H1 (cell line): ENCODE results near the gene TKFC. TPM values are rescaled to one million over a fixed set of nuclear protein-coding genes. Genes with fewer than 3 reads are reported as not detected.

Source experiments
- CTCF ChIA-PET: fragments of 300-600 bp; sonication (Branson Sonifier 250); formaldehyde crosslinking; loops from one replicate; lab custom pipeline; 2021; ENCODE audit not compliant: partially characterized antibody; lab: Charles Lee
- POLR2A ChIA-PET: fragments of 300-600 bp; sonication (Branson Sonifier 250); formaldehyde crosslinking; loops from one replicate; lab custom pipeline; 2021; ENCODE audit warnings: inconsistent platforms; ENCODE audit not compliant: partially characterized antibody; lab: Charles Lee
- DNase-seq, 2 experiments: peaks; one replicate each; pipeline versions ENCODE4 v3.0.0 to v3.0.0-alpha.2; 2010 to 2022; ENCODE audit warnings: low spot score in 2 of 2, low read depth in 1 of 2, mixed read lengths in 1 of 2
- FAIRE-seq: peaks from 2 replicates; lab custom pipeline; 2011; peaks lifted over from hg19 to GRCh38; lab: Jason Lieb, UNC
- H2AFZ ChIP-seq: 2 replicates; pipeline ENCODE4 v1.8.1; 2012; ENCODE audit warnings: low read length, inconsistent platforms
- H2AK5ac ChIP-seq: 2 replicates; pipeline ENCODE4 v1.6.1; 2013; ENCODE audit warnings: low read depth, low read length
- H2BK120ac ChIP-seq: replicated peaks from 2 replicates; pipeline ENCODE3; 2013; ENCODE audit warnings: low read depth, low read length, inconsistent platforms
- H2BK12ac ChIP-seq: 2 replicates; pipeline ENCODE4 v1.6.1; 2013; ENCODE audit warnings: low read depth, low read length
- H2BK15ac ChIP-seq: 2 replicates; pipeline ENCODE4 v1.6.1; 2013; ENCODE audit warnings: low read length
- H2BK20ac ChIP-seq: 2 replicates; pipeline ENCODE4 v1.6.1; 2013; ENCODE audit warnings: low read length
- H2BK5ac ChIP-seq: 2 replicates; pipeline ENCODE4 v1.6.1; 2013; ENCODE audit warnings: low read depth, low read length
- H3K14ac ChIP-seq: 2 replicates; pipeline ENCODE4 v1.6.1; 2013; ENCODE audit warnings: inconsistent platforms; ENCODE audit not compliant: insufficient read length
- H3K18ac ChIP-seq: 2 replicates; pipeline ENCODE4 v1.6.1; 2013; ENCODE audit warnings: low read length; ENCODE audit errors: extremely low read depth
- H3K23ac ChIP-seq: 2 replicates; pipeline ENCODE4 v1.6.1; 2013; ENCODE audit warnings: inconsistent platforms; ENCODE audit not compliant: insufficient read length
- H3K23me2 ChIP-seq: 2 replicates; pipeline ENCODE4 v1.6.1; 2013; ENCODE audit warnings: low read depth, low read length
- H3K27ac ChIP-seq: 2 replicates; pipeline ENCODE4 v1.6.1; 2011; ENCODE audit warnings: low read depth, low read length, inconsistent platforms
- H3K27me3 ChIP-seq, 4 experiments: replicated peaks in 1 of 4; 1 replicate in 1 of 4; 2 replicates in 3 of 4; pipeline versions ENCODE4 v1.6.1 to v1.8.1; 2011 to 2013; ENCODE audit warnings: low read length in 3 of 4, mild to moderate bottlenecking in 3 of 4, inconsistent platforms in 2 of 4, mixed read lengths in 2 of 4, moderate library complexity in 1 of 4; ENCODE audit not compliant: control insufficient read depth in 3 of 4, insufficient read depth in 3 of 4; ENCODE audit errors: extremely low read depth in 1 of 4
- H3K36me3 ChIP-seq, 4 experiments: 2 replicates each; pipeline versions ENCODE4 v1.6.1 to v1.8.1; 2011 to 2013; ENCODE audit warnings: mild to moderate bottlenecking in 4 of 4, low read length in 3 of 4, moderate library complexity in 2 of 4, control low read depth in 1 of 4, inconsistent platforms in 1 of 4; ENCODE audit not compliant: insufficient read depth in 4 of 4, control insufficient read depth in 2 of 4
- H3K4ac ChIP-seq: replicated peaks from 2 replicates; pipeline ENCODE3; 2013; ENCODE audit warnings: low read length, low read depth, mixed read lengths, inconsistent platforms; ENCODE audit not compliant: insufficient read length
- H3K4me1 ChIP-seq, 4 experiments: replicated peaks in 1 of 4; 1 replicate in 1 of 4; 2 replicates in 3 of 4; pipeline versions ENCODE4 v1.6.1 to v1.8.1; 2011 to 2013; ENCODE audit warnings: low read length in 3 of 4, inconsistent platforms in 2 of 4, mixed read lengths in 1 of 4; ENCODE audit not compliant: insufficient read depth in 4 of 4, control insufficient read depth in 3 of 4
- H3K4me2 ChIP-seq, 2 experiments: 2 replicates each; pipeline versions ENCODE4 v1.6.1 to v1.8.1; 2011 to 2013; ENCODE audit warnings: low read depth in 2 of 2, low read length in 2 of 2, control low read depth in 1 of 2, inconsistent platforms in 1 of 2, mild to moderate bottlenecking in 1 of 2; ENCODE audit not compliant: insufficient read depth in 1 of 2
- H3K4me3 ChIP-seq, 4 experiments: fragments of 200-600, 300-600 bp in 1 of 4; sonication (generic), shearing (Covaris generic), sonication (Bioruptor Twin) in 1 of 4; 2 replicates each; pipeline versions ENCODE4 v1.5.1 to v1.8.1; 2011 to 2016; ENCODE audit warnings: low read length in 4 of 4, low read depth in 3 of 4, control low read depth in 2 of 4, inconsistent platforms in 2 of 4, mild to moderate bottlenecking in 2 of 4, mixed read lengths in 1 of 4, moderate library complexity in 1 of 4; ENCODE audit not compliant: insufficient read depth in 2 of 4; ENCODE audit errors: extremely low read depth in 1 of 4
- H3K56ac ChIP-seq: replicated peaks from 2 replicates; pipeline ENCODE3; 2013; ENCODE audit warnings: low read depth, mild to moderate bottlenecking, mixed read lengths, low read length, inconsistent platforms; ENCODE audit not compliant: insufficient read length
- H3K79me1 ChIP-seq: 2 replicates; pipeline ENCODE4 v1.6.1; 2013; ENCODE audit warnings: low read depth, low read length, control low read depth
- H3K79me2 ChIP-seq, 2 experiments: 2 replicates each; pipeline versions ENCODE4 v1.6.1 to v1.8.1; 2012 to 2013; ENCODE audit warnings: low read length in 2 of 2, mild to moderate bottlenecking in 2 of 2, inconsistent platforms in 1 of 2; ENCODE audit not compliant: insufficient read depth in 2 of 2, control insufficient read depth in 1 of 2
- H3K9ac ChIP-seq, 4 experiments: replicated peaks in 1 of 4; 1 replicate in 1 of 4; 2 replicates in 3 of 4; pipeline versions ENCODE4 v1.6.1 to v1.8.1; 2011 to 2013; ENCODE audit warnings: low read depth in 3 of 4, low read length in 3 of 4, control low read depth in 2 of 4, mild to moderate bottlenecking in 2 of 4, moderate library complexity in 2 of 4, inconsistent platforms in 1 of 4; ENCODE audit errors: extremely low read depth in 1 of 4
- H3K9me3 ChIP-seq, 2 experiments: 2 replicates each; pipeline versions ENCODE4 v1.6.1 to v1.8.1; 2012 to 2013; ENCODE audit warnings: mild to moderate bottlenecking in 2 of 2, moderate library complexity in 2 of 2, control low read depth in 1 of 2, inconsistent platforms in 1 of 2, low read depth in 1 of 2, low read length in 1 of 2, mixed read lengths in 1 of 2; ENCODE audit not compliant: insufficient read depth in 2 of 2
- H4K20me1 ChIP-seq, 2 experiments: replicated peaks in 1 of 2; 2 replicates each; pipeline versions ENCODE3 to v1.8.1; 2011 to 2013; ENCODE audit warnings: inconsistent platforms in 2 of 2, low read length in 2 of 2, mild to moderate bottlenecking in 1 of 2; ENCODE audit not compliant: insufficient read depth in 2 of 2, control insufficient read depth in 1 of 2
- H4K5ac ChIP-seq: 2 replicates; pipeline ENCODE4 v1.6.1; 2013; ENCODE audit warnings: low read length, low read depth, mixed read lengths, inconsistent platforms; ENCODE audit not compliant: insufficient read length
- H4K8ac ChIP-seq: 2 replicates; pipeline ENCODE4 v1.8.0; 2013; ENCODE audit warnings: mild to moderate bottlenecking, moderate library complexity, low read length, inconsistent platforms; ENCODE audit not compliant: insufficient read depth; ENCODE audit errors: extremely low read depth
- H4K91ac ChIP-seq: replicated peaks from 2 replicates; pipeline ENCODE3; 2013; ENCODE audit warnings: low read length, mixed read lengths, inconsistent platforms; ENCODE audit not compliant: insufficient read length
- EP300 ChIP-seq, 2 experiments: IDR thresholded peaks; 1 replicate in 1 of 2; 2 replicates in 1 of 2; pipeline ENCODE4 v1.6.1; 2011 to 2012; ENCODE audit warnings: low read depth in 2 of 2, low read length in 2 of 2, mild to moderate bottlenecking in 2 of 2, borderline replicate concordance in 1 of 2, inconsistent platforms in 1 of 2, moderate library complexity in 1 of 2
- GABPA ChIP-seq: IDR thresholded peaks from 2 replicates; pipeline ENCODE4 v1.6.1; 2011; ENCODE audit warnings: mild to moderate bottlenecking, low read length, moderate library complexity, borderline replicate concordance; ENCODE audit not compliant: insufficient read depth
- HDAC6 ChIP-seq: IDR thresholded peaks from one replicate; pipeline ENCODE4 v1.7.1; 2012; ENCODE audit warnings: low read depth, mild to moderate bottlenecking, inconsistent platforms, low read length, moderate library complexity
- PHF8 ChIP-seq: fragments of 200-600 bp; sonication (generic); conservative IDR thresholded peaks from 2 replicates; pipeline ENCODE4 v1.7.1; 2012; ENCODE audit warnings: low read depth, mild to moderate bottlenecking, inconsistent platforms, low read length, moderate library complexity
- RFX5 ChIP-seq: IDR thresholded peaks from 2 replicates; pipeline ENCODE4 v1.6.1; 2011; ENCODE audit warnings: low read depth, low read length, improper control_type of control experiment, borderline replicate concordance
- RNF2 ChIP-seq: fragments of 200-900, 300-1000 bp; sonication (generic); IDR thresholded peaks from 2 replicates; pipeline ENCODE4 v1.7.1; 2016; ENCODE audit warnings: borderline replicate concordance, low read depth, mild to moderate bottlenecking, antibody characterized with exemption, low read length; ENCODE audit not compliant: poor library complexity, severe bottlenecking; ENCODE audit errors: missing control alignments
- SIRT6 ChIP-seq: IDR thresholded peaks from one replicate; pipeline ENCODE4 v1.7.1; 2012; ENCODE audit warnings: low read length, inconsistent platforms
- SUZ12 ChIP-seq: fragments of 200-600 bp; sonication (generic); IDR thresholded peaks from 2 replicates; pipeline ENCODE4 v1.6.1; 2012; ENCODE audit warnings: mild to moderate bottlenecking, inconsistent platforms, low read length, moderate library complexity, mixed read lengths
- TEAD4 ChIP-seq: IDR thresholded peaks from 2 replicates; pipeline ENCODE4 v1.6.1; 2012; ENCODE audit warnings: low read depth, low read length, inconsistent platforms, mixed read lengths
- WGBS, 2 experiments: shearing (Covaris generic) in 1 of 2; methylation state at CpG; one replicate each; pipeline versions ENCODE4 v1.1.6 to v1.1.7; 2013 to 2015; ENCODE audit warnings: low lambda C conversion rate in 2 of 2, mixed read lengths in 2 of 2, inconsistent platforms in 1 of 2, low coverage in 1 of 2, missing lambda C conversion rate in 1 of 2; ENCODE audit not compliant: insufficient replicate concordance in 2 of 2, insufficient coverage in 1 of 2, insufficient read length in 1 of 2; ENCODE audit errors: extremely low coverage in 1 of 2, missing lambda C conversion rate in 1 of 2; 5-methylcytosine and 5-hydroxymethylcytosine counted together
- polyA plus RNA-seq, 7 experiments: library from polyadenylated mRNA; depleted of rRNA in 3 of 7; stranded (reverse) in 5 of 7; unstranded in 2 of 7; fragments of >200 nt in 5 of 7; fragments of 200-250 nt in 2 of 7; gene quantifications; 1 replicate in 5 of 7; 2 replicates in 1 of 7; 4 replicates in 1 of 7; pipeline versions ENCODE4 v1.2.1 to v1.2.3, GENCODE V29; 2011 to 2013; ENCODE audit warnings: missing spikeins in 2 of 7, mixed read lengths in 2 of 7
- total RNA-seq: library from RNA; stranded (reverse); fragmentation: NEBNext Ultra II Directional; extraction: Animal tissue kit (Norgen Biotek cat#: 25700); gene quantifications from 2 replicates; pipeline ENCODE4 v1.2.1, GENCODE V29; 2021

Gene TKFC
- total and polyA plus RNA-seq, 2 of the 8 experiments (the other 6 are each of a cell fraction or from before 2014, with no cell fraction given): 53.5 to 55.0 TPM

DNA sequence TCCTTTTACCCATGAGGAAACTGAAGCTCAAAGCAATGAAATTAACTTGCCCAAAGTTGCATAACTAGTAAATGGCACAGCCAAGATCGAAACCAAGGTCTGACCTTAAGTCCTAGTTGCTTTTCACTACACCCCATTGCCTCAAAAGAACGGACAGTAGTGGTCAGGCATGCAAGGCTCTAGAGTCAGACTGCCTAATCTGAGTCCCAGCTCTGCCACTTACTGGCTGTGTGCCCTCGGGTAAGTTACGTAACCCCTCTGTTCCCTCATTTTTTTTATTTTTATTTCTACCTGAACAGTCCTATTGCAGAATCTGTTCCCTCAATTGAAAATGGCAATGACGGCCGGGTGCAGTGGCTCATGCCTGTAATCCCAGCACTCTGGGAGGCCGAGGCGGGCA is 19.0 kb downstream of the TKFC start:
- no peaks in the 10 kb centered on the region for H3K23me2 ChIP-seq
- no peaks in the 10 kb centered on the region for H3K27me3 ChIP-seq
- H3K18ac ChIP-seq: no peak overlapping the region
- H3K4me2 ChIP-seq: no peak overlapping the region
- no peak overlapping the region for H3K9ac ChIP-seq
- no peak overlapping the region for H2AK5ac ChIP-seq
- no peak overlapping the region for H3K4ac ChIP-seq
- H3K4me1 ChIP-seq: no peaks in the 10 kb centered on the region
- H3K4me3 ChIP-seq: no peak overlapping the region
- no peak overlapping the region for H4K5ac ChIP-seq
- H2BK5ac ChIP-seq: no peak overlapping the region
- H3K36me3 ChIP-seq: peaks cover 0 to 13% (median 8%) of the 10 kb centered on the region in 4 experiments; a peak in 5 of 8 replicates
- H3K56ac ChIP-seq: no peak overlapping the region
- POLR2A ChIA-PET: interaction anchor here (1.4 to 39.7 kb wide), 3 partner anchors 0 to 51 kb away, joined by 3 to 1106 read pairs (median 1106); partner anchors contain the start of genes CYB561A3, DDB1, TKFC and TMEM138
- H3K79me1 ChIP-seq: peaks cover 2% of the 10 kb centered on the region
- H2BK15ac ChIP-seq: no peak overlapping the region
- H3K14ac ChIP-seq: no peak overlapping the region
- FAIRE-seq (no peak), DNase-seq (no peak)
- no peaks in the 10 kb centered on the region for H3K79me2 ChIP-seq
- no peak overlapping the region for H2AFZ ChIP-seq
- no peak overlapping the region for H2BK120ac ChIP-seq
- no peak overlapping the region for H3K23ac ChIP-seq
- CTCF ChIA-PET: interaction anchor here (0.9 to 22.8 kb wide), 3 partner anchors 14 to 83 kb away, joined by 3 to 255 read pairs (median 5); partner anchors contain the start of genes DDB1 and TKFC
- no peak overlapping the region for H4K91ac ChIP-seq
- 83% methylated on average over 8 of the region's 8 CpGs; no CpG with 5 or more reads in 1 of the 2 experiments for WGBS, 2 experiments
- no peak overlapping the region for H4K8ac ChIP-seq
- no peak overlapping the region for H2BK12ac ChIP-seq
- H4K20me1 ChIP-seq: peaks cover 0 to 8% of the 10 kb centered on the region in 2 experiments
- TF ChIP-seq EP300 (IDR thresholded peaks at IDR 0.05; ENCODE audit: borderline replicate concordance in 1 of 2, low read depth in 2 of 2, low read length in 2 of 2) (no peak), PHF8 (no peak), TEAD4 (no peak), SIRT6 (no peak), SUZ12 (no peak), RFX5 (no peak), HDAC6 (no peak), RNF2 (no peak), GABPA (no peak)
- H3K9me3 ChIP-seq: no peaks in the 10 kb centered on the region
- H3K27ac ChIP-seq: no peak overlapping the region
- no peak overlapping the region for H2BK20ac ChIP-seq
